MCF 10A (cell line): ENCODE results near the gene LDLRAD4. TPM values are rescaled to one million over a fixed set of nuclear protein-coding genes. Genes with fewer than 3 reads are reported as not detected.

Experiments
- BruUV-seq: library from RNA; stranded (reverse); fragments of 400-500 nt; replicated peaks from 2 replicates; lab custom pipeline; 2021; lab: Mats Ljungman, UMichigan
- CTCF ChIA-PET: fragments of 300-600 bp; sonication (Branson Sonifier 250); formaldehyde crosslinking; extraction: SDS; loops from one replicate; lab custom pipeline; 2021; ENCODE audit warnings: antibody characterized with exemption, inconsistent platforms; lab: Yijun Ruan, JAX
- POLR2A ChIA-PET: fragments of 300-600, 350-650 bp; sonication (Branson Sonifier 250); formaldehyde crosslinking; extraction: SDS; loops from one replicate; lab custom pipeline; 2020; ENCODE audit warnings: antibody characterized with exemption, inconsistent platforms; lab: Yijun Ruan, JAX
- DNase-seq: peaks from one replicate; pipeline ENCODE4 v3.0.0-alpha.2; 2018; ENCODE audit not compliant: unreplicated experiment
- H3K27ac Mint-ChIP-seq: one replicate; pipeline ENCODE4 v1.8.0; 2022; ENCODE audit warnings: mild to moderate bottlenecking, low read depth, mixed read lengths; ENCODE audit not compliant: unreplicated experiment
- H3K27me3 Mint-ChIP-seq: one replicate; pipeline ENCODE4 v1.8.0; 2022; ENCODE audit warnings: mixed read lengths; ENCODE audit not compliant: insufficient read depth, unreplicated experiment
- H3K36me3 Mint-ChIP-seq: one replicate; pipeline ENCODE4 v1.8.0; 2022; ENCODE audit warnings: mild to moderate bottlenecking, moderate library complexity, mixed read lengths; ENCODE audit not compliant: insufficient read depth, unreplicated experiment
- H3K4me1 Mint-ChIP-seq: one replicate; pipeline ENCODE4 v1.8.0; 2022; ENCODE audit warnings: mixed read lengths; ENCODE audit not compliant: insufficient read depth, unreplicated experiment
- H3K4me3 Mint-ChIP-seq: one replicate; pipeline ENCODE4 v1.8.0; 2022; ENCODE audit warnings: mild to moderate bottlenecking, moderate library complexity, mixed read lengths; ENCODE audit not compliant: unreplicated experiment
- H3K9me3 Mint-ChIP-seq: one replicate; pipeline ENCODE4 v1.8.0; 2022; ENCODE audit warnings: mixed read lengths; ENCODE audit not compliant: unreplicated experiment
- intact Hi-C: fragments of 100-400 bp; cut with micrococcal nuclease; formaldehyde crosslinking; loops from 2 replicates; pipeline ENCODE4 v1.14.1; 2022
- total RNA-seq: library from RNA; stranded (reverse); gene quantifications from 2 replicates; pipeline ENCODE4 v1.2.3, GENCODE V29; 2022
- TF ChIP-seq, protein P1 (sequence below): fragments of 200-600 bp; IDR thresholded peaks from one replicate; pipeline ENCODE4 v1.8.0; 2022; ENCODE audit warnings: antibody characterized with exemption, mild to moderate bottlenecking; ENCODE audit not compliant: unreplicated experiment

The LDLRAD4 gene
- total RNA-seq, 1 experiment from 2014 or later = not detected

GRCh38 chr18:13225261-13225660, 6.7 kb downstream of the LDLRAD4 start:
- Mint-ChIP-seq H3K4me1 (peaks cover 5% of the 10 kb centered on the region), H3K27ac (no peak overlapping the region), H3K27me3 (peaks cover 29% of the 10 kb centered on the region), H3K9me3 (no peaks in the 10 kb centered on the region), H3K36me3 (no peaks in the 10 kb centered on the region), H3K4me3 (no peak overlapping the region)
- TF ChIP-seq, protein P1, sequence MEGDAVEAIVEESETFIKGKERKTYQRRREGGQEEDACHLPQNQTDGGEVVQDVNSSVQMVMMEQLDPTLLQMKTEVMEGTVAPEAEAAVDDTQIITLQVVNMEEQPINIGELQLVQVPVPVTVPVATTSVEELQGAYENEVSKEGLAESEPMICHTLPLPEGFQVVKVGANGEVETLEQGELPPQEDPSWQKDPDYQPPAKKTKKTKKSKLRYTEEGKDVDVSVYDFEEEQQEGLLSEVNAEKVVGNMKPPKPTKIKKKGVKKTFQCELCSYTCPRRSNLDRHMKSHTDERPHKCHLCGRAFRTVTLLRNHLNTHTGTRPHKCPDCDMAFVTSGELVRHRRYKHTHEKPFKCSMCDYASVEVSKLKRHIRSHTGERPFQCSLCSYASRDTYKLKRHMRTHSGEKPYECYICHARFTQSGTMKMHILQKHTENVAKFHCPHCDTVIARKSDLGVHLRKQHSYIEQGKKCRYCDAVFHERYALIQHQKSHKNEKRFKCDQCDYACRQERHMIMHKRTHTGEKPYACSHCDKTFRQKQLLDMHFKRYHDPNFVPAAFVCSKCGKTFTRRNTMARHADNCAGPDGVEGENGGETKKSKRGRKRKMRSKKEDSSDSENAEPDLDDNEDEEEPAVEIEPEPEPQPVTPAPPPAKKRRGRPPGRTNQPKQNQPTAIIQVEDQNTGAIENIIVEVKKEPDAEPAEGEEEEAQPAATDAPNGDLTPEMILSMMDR = no peak
- BruUV-seq = no TSS peak
- POLR2A ChIA-PET = no interaction called here
- intact Hi-C loops = no loop called here
- no peak for DNase-seq
- CTCF ChIA-PET = interaction anchor here (1.4 kb wide), 1 partner anchor 9 kb away, joined by 7 read pairs; no protein-coding TSS in a partner anchor

- DNase-seq = no peak
- Mint-ChIP-seq H3K27ac (no peak overlapping the region), H3K36me3 (no peaks in the 10 kb centered on the region), H3K4me1 (peaks cover 5% of the 10 kb centered on the region), H3K4me3 (no peak overlapping the region), H3K27me3 (peaks cover 15% of the 10 kb centered on the region), H3K9me3 (no peaks in the 10 kb centered on the region)
- BruUV-seq = no TSS peak
- intact Hi-C loops = no loop called here
- TF ChIP-seq, protein P1 = no peak
- ChIA-PET POLR2A (no interaction called here), CTCF (no interaction called here)
Measured at GRCh38 chr18:13226533-13227144, 8.1 kb downstream of the LDLRAD4 start.

DNA sequence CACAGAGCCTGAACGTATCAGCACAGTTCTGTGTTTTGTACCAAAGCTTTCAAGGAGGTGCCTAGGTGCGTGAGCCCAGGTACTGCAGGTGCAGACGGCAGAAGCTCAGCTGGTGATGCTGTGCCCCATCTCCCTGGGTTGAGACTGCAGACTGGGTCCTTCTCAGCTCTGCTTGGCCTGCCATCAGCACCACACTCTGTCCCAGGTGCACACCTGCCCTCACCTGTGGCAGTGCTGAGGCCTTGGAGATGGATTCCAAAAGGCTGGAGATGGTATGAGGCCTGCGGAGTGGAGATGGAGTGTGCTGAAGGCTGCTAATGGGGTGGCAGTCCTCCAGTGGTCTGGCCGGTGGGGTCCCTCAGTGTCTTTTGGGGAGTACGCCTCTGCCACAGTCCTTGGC, 9.3 kb downstream of the LDLRAD4 start:
- Mint-ChIP-seq H3K27me3 (peaks cover 3% of the 10 kb centered on the region), H3K4me3 (no peak overlapping the region), H3K9me3 (no peaks in the 10 kb centered on the region), H3K36me3 (no peaks in the 10 kb centered on the region), H3K27ac (no peak overlapping the region), H3K4me1 (no peaks in the 10 kb centered on the region)
- ChIA-PET CTCF (interaction anchor here (1.3 kb wide), 1 partner anchor 12 kb away, joined by 3 read pairs; no protein-coding TSS in a partner anchor), POLR2A (no interaction called here)
- DNase-seq = no peak
- intact Hi-C loops = no loop called here
- TF ChIP-seq, protein P1 = no peak
- no TSS peak for BruUV-seq

DNA sequence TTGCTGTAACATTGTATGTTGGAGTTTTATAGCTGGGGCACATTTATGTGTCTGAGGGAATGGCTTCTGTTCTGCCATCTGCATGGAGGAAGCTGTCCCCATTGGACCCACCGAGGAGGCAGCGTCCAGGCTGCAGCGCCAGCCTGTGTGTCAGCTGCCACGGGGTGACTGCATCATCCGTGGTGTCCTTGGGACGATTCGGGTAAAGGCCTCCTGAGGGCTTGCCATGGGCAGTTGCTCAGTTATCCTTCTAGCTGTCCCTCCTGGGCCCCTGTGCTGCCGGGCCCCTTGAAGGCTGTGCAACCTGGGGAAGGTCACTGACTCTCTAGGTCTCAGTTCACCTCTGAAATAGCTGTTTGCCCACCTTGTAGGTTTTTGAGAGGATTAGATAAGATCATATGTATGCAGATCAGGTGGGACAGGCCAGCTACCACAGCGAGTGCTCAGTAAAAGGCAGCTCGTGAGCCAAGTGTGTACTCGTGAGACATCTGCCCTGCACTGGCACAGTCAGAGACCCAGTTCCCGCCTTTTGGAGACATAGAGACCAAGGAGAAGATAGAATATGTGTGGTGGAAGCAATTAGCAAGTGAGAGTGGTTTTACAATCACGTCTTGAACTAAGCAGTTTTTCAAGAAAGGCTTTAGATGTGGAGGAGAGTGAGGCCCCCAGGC, 10.6 kb downstream of the LDLRAD4 start:
- ChIA-PET CTCF (interaction anchor here (0.5 to 1.3 kb wide), 2 partner anchors 13 to 26 kb away, joined by 3 to 5 read pairs; no protein-coding TSS in a partner anchor), POLR2A (no interaction called here)
- TF ChIP-seq, protein P1 = no peak
- no peaks in the 10 kb centered on the region for H3K27me3 Mint-ChIP-seq
- H3K36me3 Mint-ChIP-seq = no peaks in the 10 kb centered on the region
- BruUV-seq = no TSS peak
- no peak overlapping the region for H3K27ac Mint-ChIP-seq
- H3K4me1 Mint-ChIP-seq = no peaks in the 10 kb centered on the region
- no peak overlapping the region for H3K4me3 Mint-ChIP-seq
- DNase-seq = no peak
- intact Hi-C loops = no loop called here
- no peaks in the 10 kb centered on the region for H3K9me3 Mint-ChIP-seq
